K562 (cell line): ENCODE results near the gene ARAP1. TPM values are rescaled to one million over a fixed set of nuclear protein-coding genes. Genes with fewer than 3 reads are reported as not detected.

Experiments used
- ARHGAP35 ChIP-seq: fragments of 450-650 bp; IDR thresholded peaks from 2 replicates; pipeline ENCODE4 v1.6.1; 2018; ENCODE audit not compliant: partially characterized antibody
- ARID2 ChIP-seq: fragments of 450-650 bp; IDR thresholded peaks from 2 replicates; pipeline ENCODE4 v1.6.1; 2017; ENCODE audit warnings: antibody characterized with exemption, mild to moderate bottlenecking
- BDP1 ChIP-seq: IDR thresholded peaks from 3 replicates; pipeline ENCODE4 v1.6.1; 2011; ENCODE audit not compliant: insufficient read length, insufficient read depth
- BRF1 ChIP-seq: IDR thresholded peaks from 3 replicates; pipeline ENCODE4 v1.6.1; 2011; ENCODE audit warnings: borderline replicate concordance, mild to moderate bottlenecking; ENCODE audit not compliant: insufficient read length; ENCODE audit errors: extremely low read depth
- CREM ChIP-seq: IDR thresholded peaks from 2 replicates; pipeline ENCODE4 v1.6.1; 2014; ENCODE audit warnings: antibody characterized with exemption, low read depth
- EP300 ChIP-seq: IDR thresholded peaks from 2 replicates; pipeline ENCODE4 v1.6.1; 2012; ENCODE audit warnings: low read length, improper control_type of control experiment
- HLTF ChIP-seq: fragments of 450-650 bp; IDR thresholded peaks from 2 replicates; pipeline ENCODE4 v1.6.1; 2016
- JUND ChIP-seq, 2 experiments: IDR thresholded peaks; 2 replicates in 1 of 2; 3 replicates in 1 of 2; pipeline ENCODE4 v1.6.1; 2011; ENCODE audit warnings: borderline replicate concordance in 2 of 2, low read depth in 2 of 2, low read length in 2 of 2, improper control_type of control experiment in 1 of 2, missing biosample characterization in 1 of 2, missing genetic modification characterization in 1 of 2, missing genetic modification reagents in 1 of 2
- MAZ ChIP-seq, 2 experiments: fragments of 450-650 bp in 1 of 2; sonication (generic) in 1 of 2; formaldehyde crosslinking; IDR thresholded peaks in 1 of 2; conservative IDR thresholded peaks in 1 of 2; 2 replicates each; pipeline versions ENCODE4 v1.4.0 to v1.5.0; 2020; ENCODE audit warnings: mild to moderate bottlenecking in 1 of 2, missing genetic modification reagents in 1 of 2
- PHF8 ChIP-seq: fragments of 200-600 bp; sonication (generic); IDR thresholded peaks from 2 replicates; pipeline ENCODE4 v1.6.1; 2012; ENCODE audit warnings: mixed run types, mild to moderate bottlenecking, inconsistent platforms, low read length, moderate library complexity, borderline replicate concordance
- RBM17 ChIP-seq: fragments of 200-400 bp; formaldehyde crosslinking; IDR thresholded peaks from 2 replicates; pipeline ENCODE4 v1.6.1; 2017; ENCODE audit warnings: low read depth, mild to moderate bottlenecking, low read length, borderline replicate concordance
- SIX5 ChIP-seq, 2 experiments: IDR thresholded peaks; 2 replicates each; pipeline ENCODE4 v1.6.1; 2011; ENCODE audit warnings: low read length in 2 of 2, borderline replicate concordance in 1 of 2, low read depth in 1 of 2, mild to moderate bottlenecking in 1 of 2, moderate library complexity in 1 of 2; ENCODE audit not compliant: insufficient read depth in 1 of 2
- SP1 ChIP-seq: sonication (generic); formaldehyde crosslinking; IDR thresholded peaks from 2 replicates; pipeline ENCODE4 v1.8.1; 2022; ENCODE audit warnings: mild to moderate bottlenecking, missing genetic modification reagents
- SRSF3 ChIP-seq: fragments of 200-400 bp; formaldehyde crosslinking; IDR thresholded peaks from 2 replicates; pipeline ENCODE4 v1.6.1; 2016; ENCODE audit warnings: mild to moderate bottlenecking, low read length, moderate library complexity; ENCODE audit not compliant: insufficient read depth
- XRCC3 ChIP-seq: fragments of 450-650 bp; IDR thresholded peaks from 2 replicates; pipeline ENCODE4 v1.6.1; 2017; ENCODE audit warnings: mild to moderate bottlenecking, moderate library complexity
- ZFP30 ChIP-seq: fragments of 250-450 bp; sonication (Bioruptor Pico); IDR thresholded peaks from 2 replicates; pipeline ENCODE4 v1.8.0; 2022; ENCODE audit warnings: moderate library complexity, mild to moderate bottlenecking, inconsistent platforms, borderline replicate concordance
- ZFPM2 ChIP-seq: fragments of 250-450 bp; sonication (Bioruptor Pico); IDR thresholded peaks from 2 replicates; pipeline ENCODE4 v1.5.1; 2022; ENCODE audit warnings: mild to moderate bottlenecking
- ZNF263 ChIP-seq: sonication (generic); formaldehyde crosslinking; IDR thresholded peaks from 2 replicates; pipeline ENCODE4 v1.8.0; 2022; ENCODE audit warnings: mild to moderate bottlenecking, missing genetic modification reagents, borderline replicate concordance
- ZNF589 ChIP-seq: fragments of 200-800 bp; sonication (Bioruptor generic); IDR thresholded peaks from 2 replicates; pipeline ENCODE4 v1.6.1; 2016; ENCODE audit warnings: low read depth, missing genetic modification characterization, missing compliant biosample characterization
- polyA plus RNA-seq, 8 experiments: library from polyadenylated mRNA; depleted of rRNA in 4 of 8; stranded (reverse) in 5 of 8; unstranded in 3 of 8; fragments of >200 nt; fragmentation: Nextera tagmentation in 2 of 8; fragmentation: Illumina TruSeq in 1 of 8; extraction: Ambion mirVana in 2 of 8; extraction: Trizol in 1 of 8; gene quantifications; 2 replicates each; pipeline versions ENCODE4 v1.2.1 to v1.2.3, GENCODE V29; 2011 to 2014; ENCODE audit warnings: inconsistent platforms in 1 of 8, missing spikeins in 1 of 8
- total RNA-seq, 7 experiments: library from RNA; depleted of rRNA in 6 of 7; stranded (reverse); fragments of >200 nt in 6 of 7; fragmentation: Illumina TruSeq in 2 of 7; extraction: Trizol in 2 of 7; gene quantifications; 2 replicates each; pipeline versions ENCODE4 v1.2.1 to v1.2.3, GENCODE V29; 2011 to 2021; ENCODE audit warnings: low replicate concordance in 1 of 7
- TF ChIP-seq, protein P1 (sequence below): sonication (generic); formaldehyde crosslinking; IDR thresholded peaks from 2 replicates; pipeline ENCODE4 v1.8.0; 2023; ENCODE audit warnings: missing genetic modification reagents, mild to moderate bottlenecking, borderline replicate concordance

The ARAP1 gene
- total and polyA plus RNA-seq, 9 of the 15 experiments (the other 6 are each of a cell fraction or from before 2014, with no cell fraction given): 0.23 to 67.0 (median 24.6) TPM

- TF ChIP-seq, protein P1, sequence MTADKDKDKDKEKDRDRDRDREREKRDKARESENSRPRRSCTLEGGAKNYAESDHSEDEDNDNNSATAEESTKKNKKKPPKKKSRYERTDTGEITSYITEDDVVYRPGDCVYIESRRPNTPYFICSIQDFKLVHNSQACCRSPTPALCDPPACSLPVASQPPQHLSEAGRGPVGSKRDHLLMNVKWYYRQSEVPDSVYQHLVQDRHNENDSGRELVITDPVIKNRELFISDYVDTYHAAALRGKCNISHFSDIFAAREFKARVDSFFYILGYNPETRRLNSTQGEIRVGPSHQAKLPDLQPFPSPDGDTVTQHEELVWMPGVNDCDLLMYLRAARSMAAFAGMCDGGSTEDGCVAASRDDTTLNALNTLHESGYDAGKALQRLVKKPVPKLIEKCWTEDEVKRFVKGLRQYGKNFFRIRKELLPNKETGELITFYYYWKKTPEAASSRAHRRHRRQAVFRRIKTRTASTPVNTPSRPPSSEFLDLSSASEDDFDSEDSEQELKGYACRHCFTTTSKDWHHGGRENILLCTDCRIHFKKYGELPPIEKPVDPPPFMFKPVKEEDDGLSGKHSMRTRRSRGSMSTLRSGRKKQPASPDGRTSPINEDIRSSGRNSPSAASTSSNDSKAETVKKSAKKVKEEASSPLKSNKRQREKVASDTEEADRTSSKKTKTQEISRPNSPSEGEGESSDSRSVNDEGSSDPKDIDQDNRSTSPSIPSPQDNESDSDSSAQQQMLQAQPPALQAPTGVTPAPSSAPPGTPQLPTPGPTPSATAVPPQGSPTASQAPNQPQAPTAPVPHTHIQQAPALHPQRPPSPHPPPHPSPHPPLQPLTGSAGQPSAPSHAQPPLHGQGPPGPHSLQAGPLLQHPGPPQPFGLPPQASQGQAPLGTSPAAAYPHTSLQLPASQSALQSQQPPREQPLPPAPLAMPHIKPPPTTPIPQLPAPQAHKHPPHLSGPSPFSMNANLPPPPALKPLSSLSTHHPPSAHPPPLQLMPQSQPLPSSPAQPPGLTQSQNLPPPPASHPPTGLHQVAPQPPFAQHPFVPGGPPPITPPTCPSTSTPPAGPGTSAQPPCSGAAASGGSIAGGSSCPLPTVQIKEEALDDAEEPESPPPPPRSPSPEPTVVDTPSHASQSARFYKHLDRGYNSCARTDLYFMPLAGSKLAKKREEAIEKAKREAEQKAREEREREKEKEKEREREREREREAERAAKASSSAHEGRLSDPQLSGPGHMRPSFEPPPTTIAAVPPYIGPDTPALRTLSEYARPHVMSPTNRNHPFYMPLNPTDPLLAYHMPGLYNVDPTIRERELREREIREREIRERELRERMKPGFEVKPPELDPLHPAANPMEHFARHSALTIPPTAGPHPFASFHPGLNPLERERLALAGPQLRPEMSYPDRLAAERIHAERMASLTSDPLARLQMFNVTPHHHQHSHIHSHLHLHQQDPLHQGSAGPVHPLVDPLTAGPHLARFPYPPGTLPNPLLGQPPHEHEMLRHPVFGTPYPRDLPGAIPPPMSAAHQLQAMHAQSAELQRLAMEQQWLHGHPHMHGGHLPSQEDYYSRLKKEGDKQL (CRISPR knock-in tag): no peak
- TF ChIP-seq ZNF263 (CRISPR knock-in tag): no peak; the same call in 1 of the 2 replicates
- TF ChIP-seq ZFP30: no peak
- TF ChIP-seq PHF8: no peak
- TF ChIP-seq JUND (IDR thresholded peaks at IDR 0.05; ENCODE audit: borderline replicate concordance, low read depth, low read length): 0 out of 2 replicates have a peak, but pooled peaks have one; percentile 41
- TF ChIP-seq JUND (tag; IDR thresholded peaks at IDR 0.05; ENCODE audit: borderline replicate concordance, low read depth, low read length): no peak; the same call in 2 of the 3 replicates
- TF ChIP-seq BDP1: no peak
- TF ChIP-seq CREM: 0 out of 2 replicates have a peak, but pooled peaks have one; percentile 8
- TF ChIP-seq BRF1: no peak
- TF ChIP-seq ZFPM2 (CRISPR knock-in tag): no peak
- no peak for TF ChIP-seq ZNF589 (CRISPR knock-in tag)
- no peak for TF ChIP-seq HLTF
- TF ChIP-seq SRSF3: no peak
- TF ChIP-seq ARHGAP35: no peak
- no peak for TF ChIP-seq RBM17
- no peak for TF ChIP-seq SIX5 (IDR thresholded peaks at IDR 0.05; ENCODE audit: borderline replicate concordance in 1 of 2, insufficient read depth in 1 of 2, low read depth in 1 of 2, low read length in 2 of 2)
- TF ChIP-seq MAZ (CRISPR knock-in tag; conservative IDR thresholded peaks at IDR 0.05 in 1 of 2, IDR thresholded peaks at IDR 0.05 in 1 of 2): peak in 1 of 2 experiments; percentile 54; a peak in 1 of 4 replicates
- TF ChIP-seq SP1 (CRISPR knock-in tag): no peak
- TF ChIP-seq EP300: no peak
- TF ChIP-seq XRCC3: no peak
- peak; percentile 87 for TF ChIP-seq ARID2
These were observed 27.1 kb downstream of the ARAP1 start (continued) for GRCh38 chr11:72724851-72725723.
